Loucy (cell line): Measurements from ENCODE around the gene AGBL1.

Source experiments
- H2AFZ ChIP-seq: fragments of 200-600 bp; sonication (generic); 2 replicates; pipeline ENCODE4 v1.6.0; 2016; ENCODE audit warnings: antibody characterized with exemption, mild to moderate bottlenecking, low read length, moderate library complexity
- H3F3A ChIP-seq: fragments of 200-600 bp; 2 replicates; pipeline ENCODE4 v1.6.0; 2016; ENCODE audit warnings: antibody characterized with exemption, low read depth, mild to moderate bottlenecking
- H3K27me3 ChIP-seq: fragments of 200-600 bp; sonication (generic); 2 replicates; pipeline ENCODE4 v1.6.1; 2014; ENCODE audit warnings: low read length, mild to moderate bottlenecking; ENCODE audit not compliant: insufficient read depth, poor library complexity, severe bottlenecking
- H3K36me3 ChIP-seq: fragments of 200-600 bp; sonication (generic); 2 replicates; pipeline ENCODE4 v1.6.1; 2016; ENCODE audit warnings: low read length; ENCODE audit not compliant: insufficient read depth
- H3K4me1 ChIP-seq: fragments of 200-600 bp; sonication (generic); 2 replicates; pipeline ENCODE4 v1.5.1; 2014; ENCODE audit warnings: low read length, mild to moderate bottlenecking; ENCODE audit not compliant: insufficient read depth, poor library complexity, severe bottlenecking
- H3K4me2 ChIP-seq: fragments of 200-600 bp; sonication (generic); 2 replicates; pipeline ENCODE4 v1.6.0; 2014; ENCODE audit warnings: antibody characterized with exemption, low read length, low read depth, mild to moderate bottlenecking; ENCODE audit not compliant: poor library complexity, severe bottlenecking
- H3K4me3 ChIP-seq: fragments of 200-600 bp; sonication (generic); 2 replicates; pipeline ENCODE4 v1.5.1; 2014; ENCODE audit warnings: low read length, mild to moderate bottlenecking, mixed read lengths; ENCODE audit not compliant: poor library complexity, severe bottlenecking
- H3K79me2 ChIP-seq: fragments of 200-600 bp; sonication (generic); 2 replicates; pipeline ENCODE4 v1.6.1; 2014; ENCODE audit warnings: low read length; ENCODE audit not compliant: insufficient read depth
- H3K9ac ChIP-seq: fragments of 200-600 bp; sonication (generic); 2 replicates; pipeline ENCODE4 v1.6.0; 2014; ENCODE audit warnings: mild to moderate bottlenecking, low read depth, low read length, moderate library complexity; ENCODE audit not compliant: poor library complexity, severe bottlenecking
- H3K9me2 ChIP-seq: fragments of 200-600 bp; sonication (generic); replicated peaks from 2 replicates; pipeline ENCODE4 v1.6.1; 2016; ENCODE audit warnings: low read depth, low read length, mixed read lengths
- H3K9me3 ChIP-seq: fragments of 200-600 bp; sonication (generic); 2 replicates; pipeline ENCODE4 v1.6.1; 2014; ENCODE audit warnings: mild to moderate bottlenecking, antibody characterized with exemption, low read length, low read depth; ENCODE audit not compliant: insufficient read depth
- H4K20me1 ChIP-seq: fragments of 200-600 bp; sonication (generic); 2 replicates; pipeline ENCODE4 v1.6.0; 2014; ENCODE audit warnings: antibody characterized with exemption, low read length, mild to moderate bottlenecking; ENCODE audit not compliant: insufficient read depth, poor library complexity, severe bottlenecking
- CTCF ChIP-seq: fragments of 200-600 bp; sonication (generic); conservative IDR thresholded peaks from 2 replicates; pipeline ENCODE4 v1.5.1; 2014; ENCODE audit warnings: mild to moderate bottlenecking, antibody characterized with exemption, low read length
- EZH2phosphoT487 ChIP-seq: fragments of 200-600 bp; IDR thresholded peaks from 2 replicates; pipeline ENCODE4 v1.6.1; 2018; ENCODE audit warnings: antibody characterized with exemption, mild to moderate bottlenecking, moderate library complexity, borderline replicate concordance

The AGBL1 gene

GRCh38 chr15:86312486-86312885 lies 232.8 kb downstream of the AGBL1 start:
- Histone ChIP-seq H3K4me1 (no peaks in the 10 kb centered on the region), H3K9ac (no peak overlapping the region), H3K4me2 (no peak overlapping the region), H3F3A (no peaks in the 10 kb centered on the region), H4K20me1 (no peaks in the 10 kb centered on the region), H3K9me2 (no peaks in the 10 kb centered on the region), H3K79me2 (no peaks in the 10 kb centered on the region), H3K4me3 (no peak overlapping the region), H3K27me3 (no peaks in the 10 kb centered on the region), H3K36me3 (no peaks in the 10 kb centered on the region), H2AFZ (no peak overlapping the region), H3K9me3 (0 out of 2 replicates have a peak, but pooled peaks cover 2% of the 10 kb centered on the region)
- no peak for TF ChIP-seq CTCF
- TF ChIP-seq EZH2phosphoT487: no peak

- H3K4me3 ChIP-seq: no peak overlapping the region
- no peak overlapping the region for H3K9ac ChIP-seq
- H3K9me3 ChIP-seq: no peaks in the 10 kb centered on the region
- H3K4me2 ChIP-seq: no peak overlapping the region
- no peaks in the 10 kb centered on the region for H3K27me3 ChIP-seq
- H3K36me3 ChIP-seq: no peaks in the 10 kb centered on the region
- H3K4me1 ChIP-seq: no peaks in the 10 kb centered on the region
- no peaks in the 10 kb centered on the region for H3K79me2 ChIP-seq
- no peaks in the 10 kb centered on the region for H4K20me1 ChIP-seq
- TF ChIP-seq CTCF (no peak), EZH2phosphoT487 (no peak)
- no peaks in the 10 kb centered on the region for H3K9me2 ChIP-seq
- no peaks in the 10 kb centered on the region for H3F3A ChIP-seq
- no peak overlapping the region for H2AFZ ChIP-seq
Measured at GRCh38 chr15:86316216-86316615, 236.5 kb downstream of the AGBL1 start.

- Histone ChIP-seq H3K27me3 (no peaks in the 10 kb centered on the region), H3K4me3 (no peak overlapping the region), H3K4me1 (no peaks in the 10 kb centered on the region), H3F3A (no peaks in the 10 kb centered on the region), H3K36me3 (no peaks in the 10 kb centered on the region), H3K9me3 (no peaks in the 10 kb centered on the region), H3K9me2 (no peaks in the 10 kb centered on the region), H2AFZ (no peak overlapping the region), H3K4me2 (no peak overlapping the region), H3K79me2 (no peaks in the 10 kb centered on the region), H3K9ac (no peak overlapping the region), H4K20me1 (no peaks in the 10 kb centered on the region)
- no peak for TF ChIP-seq CTCF
- TF ChIP-seq EZH2phosphoT487: no peak
Measured at GRCh38 chr15:86316726-86317383, 237.2 kb downstream of the AGBL1 start.
